ENCODE results near the gene DSN1. TPM values are rescaled to one million over a fixed set of nuclear protein-coding genes. Genes with fewer than 3 reads are reported as not detected.
"Not testable (repeated sequence)": the region's sequence is repeated elsewhere in the genome, so short reads cannot be mapped to it uniquely, and the experiment has no call there.

Gene DSN1
- polyA plus RNA-seq, 3 donors, result 4.9 to 5.2 (median 5.1) TPM

- H3K27me3 ChIP-seq (ENCODE audit: control insufficient read depth in 2 of 2, insufficient read depth in 2 of 2, low read length in 2 of 2), result no peaks in the 10 kb centered on the region
- no peak for TF ChIP-seq CTCF (IDR thresholded peaks at IDR 0.05)
- H3K4me3 ChIP-seq (replicated peaks in 1 of 3; ENCODE audit: low read depth in 2 of 3, low read length in 3 of 3), result no peak overlapping the region
- no peaks in the 10 kb centered on the region for H3K4me1 ChIP-seq (ENCODE audit: control insufficient read depth in 1 of 2, insufficient read depth in 2 of 2, low read length in 2 of 2)
- H3K4me2 ChIP-seq (replicated peaks; ENCODE audit: extremely low read depth, low read length, poor library complexity, severe bottlenecking), result no peak overlapping the region
- H3K4me3 Mint-ChIP-seq, result no peak overlapping the region
- intact Hi-C loops (cut with micrococcal nuclease), result no loop called here
- no peak overlapping the region for H3K9ac ChIP-seq (ENCODE audit: insufficient read depth, low read length, poor library complexity, severe bottlenecking)
- peaks cover 61 to 92% of the 10 kb centered on the region in 2 donors for H3K36me3 ChIP-seq (replicated peaks in 1 of 2; ENCODE audit: control insufficient read depth in 1 of 2, insufficient read depth in 2 of 2, low read length in 2 of 2)
- H3K27me3 Mint-ChIP-seq (ENCODE audit: low read depth in 3 of 3), result no peaks in the 10 kb centered on the region
- no peak overlapping the region for H2AFZ ChIP-seq (ENCODE audit: insufficient read depth, low read depth, low read length, poor library complexity, severe bottlenecking)
- H3K36me3 Mint-ChIP-seq, result peaks cover 68 to 84% of the 10 kb centered on the region in 2 donors
- no peaks in the 10 kb centered on the region for H4K20me1 ChIP-seq (ENCODE audit: insufficient read depth, low read length)
- H3K4me1 Mint-ChIP-seq, result no peaks in the 10 kb centered on the region
- no peaks in the 10 kb centered on the region for H3K9me3 ChIP-seq (replicated peaks in 1 of 2; ENCODE audit: control insufficient read depth in 1 of 2, insufficient read depth in 1 of 2, low read length in 2 of 2)
- H3K9me3 Mint-ChIP-seq, result no peaks in the 10 kb centered on the region
- H3K27ac Mint-ChIP-seq, result no peak overlapping the region
- H3K79me2 ChIP-seq (ENCODE audit: insufficient read depth, low read length), result no peaks in the 10 kb centered on the region
- H3K27ac ChIP-seq (ENCODE audit: low read depth in 1 of 2, low read length in 2 of 2), result no peak overlapping the region
- WGBS (ENCODE audit: insufficient coverage), result no CpG with 5 or more reads among the region's 1 CpG
- no peak for DNase-seq
Observed at GRCh38 chr20:36800410-36800809, 26.8 kb upstream of the DSN1 start.

GRCh38 chr20:36799313-36799712 is 25.8 kb upstream of the DSN1 start:
- peaks cover 55 to 91% of the 10 kb centered on the region in 2 donors for H3K36me3 ChIP-seq (replicated peaks in 1 of 2; ENCODE audit: control insufficient read depth in 1 of 2, insufficient read depth in 2 of 2, low read length in 2 of 2)
- H3K27me3 Mint-ChIP-seq (ENCODE audit: low read depth in 3 of 3); H3K4me1 Mint-ChIP-seq; H3K27me3 ChIP-seq (ENCODE audit: control insufficient read depth in 2 of 2, insufficient read depth in 2 of 2, low read length in 2 of 2); H4K20me1 ChIP-seq (ENCODE audit: insufficient read depth, low read length); H3K79me2 ChIP-seq (ENCODE audit: insufficient read depth, low read length); H3K4me2 ChIP-seq (replicated peaks; ENCODE audit: extremely low read depth, low read length, poor library complexity, severe bottlenecking); H3K27ac Mint-ChIP-seq; H3K4me3 Mint-ChIP-seq; H3K27ac ChIP-seq (ENCODE audit: low read depth in 1 of 2, low read length in 2 of 2); intact Hi-C loops (cut with micrococcal nuclease); H2AFZ ChIP-seq (ENCODE audit: insufficient read depth, low read depth, low read length, poor library complexity, severe bottlenecking); H3K4me3 ChIP-seq (replicated peaks in 1 of 3; ENCODE audit: low read depth in 2 of 3, low read length in 3 of 3); H3K9me3 Mint-ChIP-seq; H3K9ac ChIP-seq (ENCODE audit: insufficient read depth, low read length, poor library complexity, severe bottlenecking); DNase-seq; H3K4me1 ChIP-seq (ENCODE audit: control insufficient read depth in 1 of 2, insufficient read depth in 2 of 2, low read length in 2 of 2); H3K9me3 ChIP-seq (replicated peaks in 1 of 2; ENCODE audit: control insufficient read depth in 1 of 2, insufficient read depth in 1 of 2, low read length in 2 of 2): not testable (repeated sequence)
- WGBS (ENCODE audit: insufficient coverage), result 100% methylated on average over 2 of the region's 10 CpGs
- peaks cover 66 to 84% of the 10 kb centered on the region in 2 donors for H3K36me3 Mint-ChIP-seq
